ENCODE results near the gene RABGAP1L. TPM values are rescaled to one million over a fixed set of nuclear protein-coding genes. Genes with fewer than 3 reads are reported as not detected.
"Not testable (repeated sequence)": the region's sequence is repeated elsewhere in the genome, so short reads cannot be mapped to it uniquely, and the experiment has no call there.

The RABGAP1L gene
- total RNA-seq, 1 donor from 2014 or later = 48.5 TPM

DNA sequence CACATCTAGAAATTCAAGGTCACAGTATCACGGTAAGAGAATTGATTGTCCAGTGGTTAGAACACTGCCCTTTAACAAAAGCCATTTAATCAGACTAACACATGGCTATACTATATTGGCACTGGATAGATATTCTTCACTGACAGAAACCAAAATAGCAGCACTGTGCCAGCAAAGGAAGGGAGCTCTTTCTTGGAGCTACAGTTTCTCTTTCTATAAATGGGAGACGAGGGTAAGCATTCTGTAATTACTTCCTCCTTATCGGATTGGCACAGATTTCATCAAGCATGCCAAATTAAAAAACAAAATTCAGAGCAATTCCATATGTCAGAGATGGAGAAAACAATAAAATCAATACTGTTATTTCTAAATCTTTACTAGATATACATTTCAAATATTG, 724.7 kb downstream of the RABGAP1L start:
- H3K9me3 Mint-ChIP-seq = no peaks in the 10 kb centered on the region
- no peaks in the 10 kb centered on the region for H3K27me3 Mint-ChIP-seq (ENCODE audit: low read depth)
- H3K27ac Mint-ChIP-seq = no peak overlapping the region
- peaks cover 5% of the 10 kb centered on the region for H3K36me3 Mint-ChIP-seq
- peaks cover 3% of the 10 kb centered on the region for H3K4me1 Mint-ChIP-seq
- DNase-seq (ENCODE audit: low spot score in 2 of 2, unreplicated experiment in 2 of 2) = no peak
- TF ChIP-seq, protein P1, sequence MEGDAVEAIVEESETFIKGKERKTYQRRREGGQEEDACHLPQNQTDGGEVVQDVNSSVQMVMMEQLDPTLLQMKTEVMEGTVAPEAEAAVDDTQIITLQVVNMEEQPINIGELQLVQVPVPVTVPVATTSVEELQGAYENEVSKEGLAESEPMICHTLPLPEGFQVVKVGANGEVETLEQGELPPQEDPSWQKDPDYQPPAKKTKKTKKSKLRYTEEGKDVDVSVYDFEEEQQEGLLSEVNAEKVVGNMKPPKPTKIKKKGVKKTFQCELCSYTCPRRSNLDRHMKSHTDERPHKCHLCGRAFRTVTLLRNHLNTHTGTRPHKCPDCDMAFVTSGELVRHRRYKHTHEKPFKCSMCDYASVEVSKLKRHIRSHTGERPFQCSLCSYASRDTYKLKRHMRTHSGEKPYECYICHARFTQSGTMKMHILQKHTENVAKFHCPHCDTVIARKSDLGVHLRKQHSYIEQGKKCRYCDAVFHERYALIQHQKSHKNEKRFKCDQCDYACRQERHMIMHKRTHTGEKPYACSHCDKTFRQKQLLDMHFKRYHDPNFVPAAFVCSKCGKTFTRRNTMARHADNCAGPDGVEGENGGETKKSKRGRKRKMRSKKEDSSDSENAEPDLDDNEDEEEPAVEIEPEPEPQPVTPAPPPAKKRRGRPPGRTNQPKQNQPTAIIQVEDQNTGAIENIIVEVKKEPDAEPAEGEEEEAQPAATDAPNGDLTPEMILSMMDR (IDR thresholded peaks at IDR 0.05; ENCODE audit: unreplicated experiment) = no peak
- H3K4me3 Mint-ChIP-seq = no peak overlapping the region

DNA sequence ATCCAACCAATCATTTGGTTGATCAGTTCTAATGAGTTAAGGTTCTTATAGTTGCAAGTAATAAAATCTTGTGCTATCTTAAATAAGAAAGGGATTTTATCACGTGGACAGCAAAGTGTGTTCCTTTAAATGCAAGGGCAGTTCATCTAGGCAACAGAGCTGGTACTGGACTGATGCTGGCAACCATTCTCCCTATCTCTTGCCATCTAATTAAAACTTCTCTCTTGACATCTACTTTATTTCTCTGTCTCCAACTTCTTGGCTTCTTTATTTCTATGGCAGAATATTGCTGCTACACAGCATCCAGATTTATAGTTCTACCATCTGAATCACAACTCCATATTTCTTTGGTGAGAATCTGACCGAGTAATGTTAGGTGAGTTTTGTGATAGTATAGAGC, 725.2 kb downstream of the RABGAP1L start:
- DNase-seq (ENCODE audit: low spot score in 2 of 2, unreplicated experiment in 2 of 2) = no peak
- peaks cover 3% of the 10 kb centered on the region for H3K4me1 Mint-ChIP-seq
- H3K9me3 Mint-ChIP-seq = no peaks in the 10 kb centered on the region
- TF ChIP-seq, protein P1 (IDR thresholded peaks at IDR 0.05; ENCODE audit: unreplicated experiment) = no peak
- peaks cover 5% of the 10 kb centered on the region for H3K36me3 Mint-ChIP-seq
- no peak overlapping the region for H3K4me3 Mint-ChIP-seq
- H3K27ac Mint-ChIP-seq = no peak overlapping the region
- no peaks in the 10 kb centered on the region for H3K27me3 Mint-ChIP-seq (ENCODE audit: low read depth)

DNA sequence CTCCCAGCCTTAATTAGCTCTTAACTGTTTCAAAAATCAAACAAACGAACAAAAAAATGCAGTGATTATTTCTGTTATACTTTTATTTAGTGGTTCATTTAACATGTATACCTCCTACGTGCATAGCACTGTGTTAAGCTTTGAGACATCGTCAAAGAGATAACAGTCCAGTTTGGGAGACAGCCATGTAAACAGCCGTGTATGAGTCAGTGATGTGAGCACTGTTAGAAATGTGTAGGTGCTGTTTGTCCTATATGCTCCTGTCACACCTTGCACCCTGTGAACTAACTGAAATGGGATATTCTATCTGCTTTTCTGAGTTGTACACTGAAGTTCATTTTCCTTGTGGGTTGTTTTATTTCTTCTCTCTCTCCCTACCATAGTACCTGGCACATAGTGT, 730.7 kb downstream of the RABGAP1L start:
- H3K9me3 Mint-ChIP-seq = no peaks in the 10 kb centered on the region
- H3K4me3 Mint-ChIP-seq = no peak overlapping the region
- no peak for DNase-seq (ENCODE audit: low spot score in 2 of 2, unreplicated experiment in 2 of 2)
- H3K36me3 Mint-ChIP-seq = peaks cover 10% of the 10 kb centered on the region
- TF ChIP-seq, protein P1 (IDR thresholded peaks at IDR 0.05; ENCODE audit: unreplicated experiment) = no peak
- peaks cover 6% of the 10 kb centered on the region for H3K4me1 Mint-ChIP-seq
- H3K27ac Mint-ChIP-seq = no peak overlapping the region
- no peaks in the 10 kb centered on the region for H3K27me3 Mint-ChIP-seq (ENCODE audit: low read depth)

DNA sequence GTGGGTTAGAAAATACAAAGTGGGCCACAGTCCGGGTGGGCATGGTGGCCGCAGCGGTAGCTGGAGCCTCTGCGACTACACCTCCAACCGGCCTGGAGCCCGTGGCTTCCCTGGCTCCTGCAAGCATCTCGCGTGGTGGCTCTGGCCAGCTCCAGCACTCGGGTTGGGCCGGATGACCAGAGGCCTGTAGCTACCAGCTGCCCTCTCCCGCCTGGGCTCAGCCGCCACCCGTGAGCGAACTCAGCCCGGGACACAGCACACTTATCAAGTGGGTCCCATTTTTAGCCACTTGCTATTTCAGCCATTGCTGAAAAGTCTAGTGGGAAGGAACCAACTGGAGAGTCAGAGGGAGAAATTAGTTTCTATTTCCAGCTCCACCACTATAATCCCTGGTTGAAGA, 732.7 kb downstream of the RABGAP1L start:
- Mint-ChIP-seq H3K9me3 (no peaks in the 10 kb centered on the region), H3K36me3 (peaks cover 10% of the 10 kb centered on the region), H3K4me1 (peaks cover 6% of the 10 kb centered on the region), H3K27ac (no peak overlapping the region), H3K4me3 (no peak overlapping the region), H3K27me3 (ENCODE audit: low read depth) (no peaks in the 10 kb centered on the region)
- no peak for DNase-seq (ENCODE audit: low spot score in 2 of 2, unreplicated experiment in 2 of 2)
- TF ChIP-seq, protein P1 (IDR thresholded peaks at IDR 0.05; ENCODE audit: unreplicated experiment) = no peak

DNA sequence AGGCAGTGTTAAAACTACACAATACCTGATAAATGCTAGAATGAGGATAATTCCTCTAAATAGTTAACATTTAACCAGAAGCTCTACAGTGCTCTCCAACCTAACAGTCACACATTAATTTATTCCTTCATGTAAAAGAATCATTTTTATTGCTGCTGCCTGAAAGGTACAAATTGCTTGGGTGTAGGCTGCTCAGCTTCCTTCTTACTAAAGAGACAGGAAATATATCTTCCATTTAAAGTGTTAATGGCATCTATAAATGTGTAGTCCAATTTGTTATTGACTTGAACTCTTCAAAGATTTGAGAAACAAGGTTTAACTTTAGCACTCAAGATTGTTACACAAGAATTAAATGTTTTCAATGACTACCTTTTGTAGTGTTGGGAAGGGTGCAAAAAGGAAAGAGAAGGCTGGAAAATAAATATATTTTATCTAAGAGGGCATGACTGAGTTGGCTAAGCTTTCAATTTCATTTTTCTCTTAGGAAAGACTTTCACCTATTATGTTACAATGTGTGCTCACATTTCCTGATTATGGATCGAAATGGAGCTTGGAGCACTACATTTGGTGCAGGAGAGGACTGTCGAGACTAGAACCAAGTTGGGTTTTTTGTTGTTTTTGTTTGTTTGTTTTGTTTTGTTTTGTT, 734.9 kb downstream of the RABGAP1L start:
- H3K27ac Mint-ChIP-seq = no peak overlapping the region
- H3K27me3 Mint-ChIP-seq (ENCODE audit: low read depth) = no peaks in the 10 kb centered on the region
- TF ChIP-seq, protein P1 (IDR thresholded peaks at IDR 0.05; ENCODE audit: unreplicated experiment) = no peak
- no peak for DNase-seq (ENCODE audit: low spot score in 2 of 2, unreplicated experiment in 2 of 2)
- no peaks in the 10 kb centered on the region for H3K9me3 Mint-ChIP-seq
- H3K4me1 Mint-ChIP-seq = peaks cover 6% of the 10 kb centered on the region
- peaks cover 11% of the 10 kb centered on the region for H3K36me3 Mint-ChIP-seq
- H3K4me3 Mint-ChIP-seq = no peak overlapping the region

DNA sequence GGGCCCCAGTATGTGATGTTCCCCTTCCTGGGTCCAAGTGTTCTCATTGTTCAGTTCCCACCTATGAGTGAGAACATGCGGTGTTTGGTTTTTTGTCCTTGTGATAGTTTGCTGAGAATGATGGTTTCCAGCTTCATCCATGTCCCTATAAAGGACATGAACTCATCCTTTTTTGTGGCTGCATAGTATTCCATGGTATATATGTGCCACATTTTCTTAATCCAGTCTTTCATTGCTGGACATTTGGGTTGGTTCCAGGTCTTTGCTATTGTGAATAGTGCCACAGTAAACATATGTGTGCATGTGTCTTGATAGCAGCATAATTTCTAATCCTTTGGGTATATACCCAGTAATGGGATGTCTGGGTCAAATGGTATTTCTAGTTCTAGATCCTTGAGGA, 736.3 kb downstream of the RABGAP1L start:
- H3K27me3 Mint-ChIP-seq (ENCODE audit: low read depth); H3K9me3 Mint-ChIP-seq; H3K4me1 Mint-ChIP-seq; H3K27ac Mint-ChIP-seq; DNase-seq (ENCODE audit: low spot score in 2 of 2, unreplicated experiment in 2 of 2); H3K4me3 Mint-ChIP-seq: not testable (repeated sequence)
- H3K36me3 Mint-ChIP-seq = peaks cover 13% of the 10 kb centered on the region
